Adrenal gland (tissue), 5 donors: Measurements from ENCODE around the gene ITGA11.

Experiments
- POLR2A ChIP-seq, 2 donors: fragments of 450-650 bp; IDR thresholded peaks; one replicate each; pipeline ENCODE4 v1.6.1; 2017; ENCODE audit warnings: antibody characterized with exemption in 2 of 2, mild to moderate bottlenecking in 2 of 2, moderate library complexity in 1 of 2
- TF ChIP-seq, protein P1 (sequence below), 6 experiments: fragments of 450-650 bp in 4 of 6; fragments of 200-600 bp in 2 of 6; sonication (generic) in 1 of 6; IDR thresholded peaks; 1 replicate in 5 of 6; 2 replicates in 1 of 6; pipeline versions ENCODE4 v1.5.1 to v1.8.0; 2016 to 2021; ENCODE audit warnings: antibody characterized with exemption in 6 of 6, mild to moderate bottlenecking in 2 of 6, moderate library complexity in 1 of 6
- donor health status: DM: no; HTN: no; CAD: no.

DNA sequence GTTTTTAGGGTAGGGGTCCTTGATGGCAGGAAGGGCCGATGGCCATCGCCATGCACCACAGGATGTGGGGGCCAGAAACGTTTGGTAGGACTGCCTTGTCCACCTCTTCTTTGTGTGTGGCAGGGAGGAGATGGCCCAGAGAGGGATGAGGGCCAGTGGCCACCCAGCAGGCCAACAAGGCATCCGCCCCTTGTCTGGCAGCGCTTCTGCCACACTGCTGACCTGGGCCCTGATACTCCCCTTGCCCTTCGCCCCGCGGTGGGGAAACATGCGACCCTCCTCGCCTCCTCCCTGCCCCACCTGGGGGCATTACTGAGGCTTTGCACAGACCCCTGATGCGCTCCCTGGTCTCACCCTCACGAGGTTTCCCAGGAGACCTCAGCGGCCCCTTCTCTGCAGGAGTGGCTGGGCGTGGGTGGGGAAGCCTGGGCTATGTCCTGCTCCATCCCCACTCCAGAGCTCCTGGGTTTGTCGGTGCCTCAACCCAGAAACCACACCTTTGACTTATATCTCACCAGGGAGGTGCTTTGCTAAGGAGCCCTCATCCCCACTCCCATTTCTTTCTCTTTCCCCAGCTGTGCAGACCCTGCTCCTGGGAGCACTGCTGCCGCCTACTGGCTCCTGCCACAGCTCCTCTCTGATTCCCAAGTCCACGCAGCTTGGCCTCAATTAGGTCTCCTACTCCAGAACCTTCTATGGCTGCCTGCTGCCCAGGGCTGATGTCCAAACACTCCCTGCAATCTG, 115.7 kb downstream of the ITGA11 start:
- TF ChIP-seq POLR2A (IDR thresholded peaks at IDR 0.05), result no peak
- TF ChIP-seq, protein P1, sequence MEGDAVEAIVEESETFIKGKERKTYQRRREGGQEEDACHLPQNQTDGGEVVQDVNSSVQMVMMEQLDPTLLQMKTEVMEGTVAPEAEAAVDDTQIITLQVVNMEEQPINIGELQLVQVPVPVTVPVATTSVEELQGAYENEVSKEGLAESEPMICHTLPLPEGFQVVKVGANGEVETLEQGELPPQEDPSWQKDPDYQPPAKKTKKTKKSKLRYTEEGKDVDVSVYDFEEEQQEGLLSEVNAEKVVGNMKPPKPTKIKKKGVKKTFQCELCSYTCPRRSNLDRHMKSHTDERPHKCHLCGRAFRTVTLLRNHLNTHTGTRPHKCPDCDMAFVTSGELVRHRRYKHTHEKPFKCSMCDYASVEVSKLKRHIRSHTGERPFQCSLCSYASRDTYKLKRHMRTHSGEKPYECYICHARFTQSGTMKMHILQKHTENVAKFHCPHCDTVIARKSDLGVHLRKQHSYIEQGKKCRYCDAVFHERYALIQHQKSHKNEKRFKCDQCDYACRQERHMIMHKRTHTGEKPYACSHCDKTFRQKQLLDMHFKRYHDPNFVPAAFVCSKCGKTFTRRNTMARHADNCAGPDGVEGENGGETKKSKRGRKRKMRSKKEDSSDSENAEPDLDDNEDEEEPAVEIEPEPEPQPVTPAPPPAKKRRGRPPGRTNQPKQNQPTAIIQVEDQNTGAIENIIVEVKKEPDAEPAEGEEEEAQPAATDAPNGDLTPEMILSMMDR (IDR thresholded peaks at IDR 0.05), result no peak
